ENCODE data around the gene KRTAP10-3. TPM values are rescaled to one million over a fixed set of nuclear protein-coding genes. Genes with fewer than 3 reads are reported as not detected.
"Not testable (repeated sequence)": the region's sequence is repeated elsewhere in the genome, so short reads cannot be mapped to it uniquely, and the experiment has no call there.

KRTAP10-3 gene
- total RNA-seq, 1 experiment from 2014 or later: not detected

GRCh38 chr21:44592446-44593311 lies 34.1 kb upstream of the KRTAP10-3 start, which contains the start of gene KRTAP10-6:
TSS of gene KRTAP10-6 (minus strand) at chr21:44592505. CDS start at chr21:44592484, 21 bp downstream.
- Histone ChIP-seq H3K9me2 (replicated peaks; ENCODE audit: insufficient read depth, low read length) (no peaks in the 10 kb centered on the region), H3K4me2 (ENCODE audit: low read depth, low read length, poor library complexity, severe bottlenecking) (no peak within 1 kb of the TSS), H3K27me3 (ENCODE audit: low read length) (no peaks in the 10 kb centered on the region), H3K79me2 (ENCODE audit: low read length) (no peaks in the 10 kb centered on the region), H4K20me1 (ENCODE audit: insufficient read depth, low read depth, low read length) (no peaks in the 10 kb centered on the region), H3K36me3 (ENCODE audit: insufficient read depth, low read length) (no peaks in the 10 kb centered on the region), H3K4me3 (ENCODE audit: low read length) (no peak within 1 kb of the TSS), H2AFZ (ENCODE audit: low read length) (no peak within 1 kb of the TSS), H3K27ac (ENCODE audit: low read length) (no peak within 1 kb of the TSS), H3K9me3 (ENCODE audit: low read length) (no peaks in the 10 kb centered on the region), H3K4me1 (ENCODE audit: low read length) (no peaks in the 10 kb centered on the region), H3K9ac (ENCODE audit: low read length) (no peak within 1 kb of the TSS)
- no peak for DNase-seq

GRCh38 chr21:44591801-44592130 lies 33.2 kb upstream of the KRTAP10-3 start:
- H3K4me1 ChIP-seq (ENCODE audit: low read length); H3K27ac ChIP-seq (ENCODE audit: low read length); H3K36me3 ChIP-seq (ENCODE audit: insufficient read depth, low read length); H2AFZ ChIP-seq (ENCODE audit: low read length); DNase-seq; H4K20me1 ChIP-seq (ENCODE audit: insufficient read depth, low read depth, low read length); H3K9me2 ChIP-seq (replicated peaks; ENCODE audit: insufficient read depth, low read length); H3K27me3 ChIP-seq (ENCODE audit: low read length); H3K9me3 ChIP-seq (ENCODE audit: low read length); H3K4me2 ChIP-seq (ENCODE audit: low read depth, low read length, poor library complexity, severe bottlenecking); H3K79me2 ChIP-seq (ENCODE audit: low read length); H3K4me3 ChIP-seq (ENCODE audit: low read length); H3K9ac ChIP-seq (ENCODE audit: low read length): not testable (repeated sequence)

GRCh38 chr21:44590897-44591800 lies 32.6 kb upstream of the KRTAP10-3 start:
- not testable (repeated sequence) for H3K4me1 ChIP-seq (ENCODE audit: low read length); H3K4me3 ChIP-seq (ENCODE audit: low read length); H3K4me2 ChIP-seq (ENCODE audit: low read depth, low read length, poor library complexity, severe bottlenecking); H3K9ac ChIP-seq (ENCODE audit: low read length); H3K36me3 ChIP-seq (ENCODE audit: insufficient read depth, low read length); H3K79me2 ChIP-seq (ENCODE audit: low read length); H3K9me2 ChIP-seq (replicated peaks; ENCODE audit: insufficient read depth, low read length); H3K27me3 ChIP-seq (ENCODE audit: low read length); H3K9me3 ChIP-seq (ENCODE audit: low read length); DNase-seq; H2AFZ ChIP-seq (ENCODE audit: low read length); H4K20me1 ChIP-seq (ENCODE audit: insufficient read depth, low read depth, low read length); H3K27ac ChIP-seq (ENCODE audit: low read length)

GRCh38 chr21:44590311-44590721 lies 31.7 kb upstream of the KRTAP10-3 start:
- Histone ChIP-seq H4K20me1 (ENCODE audit: insufficient read depth, low read depth, low read length) (no peaks in the 10 kb centered on the region), H3K9me3 (ENCODE audit: low read length) (no peaks in the 10 kb centered on the region), H3K27me3 (ENCODE audit: low read length) (no peaks in the 10 kb centered on the region), H3K4me2 (ENCODE audit: low read depth, low read length, poor library complexity, severe bottlenecking) (no peak overlapping the region), H3K4me1 (ENCODE audit: low read length) (no peaks in the 10 kb centered on the region), H3K79me2 (ENCODE audit: low read length) (no peaks in the 10 kb centered on the region), H3K4me3 (ENCODE audit: low read length) (no peak overlapping the region), H2AFZ (ENCODE audit: low read length) (no peak overlapping the region), H3K9ac (ENCODE audit: low read length) (no peak overlapping the region), H3K36me3 (ENCODE audit: insufficient read depth, low read length) (no peaks in the 10 kb centered on the region), H3K27ac (ENCODE audit: low read length) (no peak overlapping the region), H3K9me2 (replicated peaks; ENCODE audit: insufficient read depth, low read length) (no peaks in the 10 kb centered on the region)
- DNase-seq: no peak

- H3K9me2 ChIP-seq (replicated peaks; ENCODE audit: insufficient read depth, low read length): no peaks in the 10 kb centered on the region
- H3K27ac ChIP-seq (ENCODE audit: low read length): no peak overlapping the region
- no peak overlapping the region for H3K4me2 ChIP-seq (ENCODE audit: low read depth, low read length, poor library complexity, severe bottlenecking)
Observed at GRCh38 chr21:44589586-44590305, 31.2 kb upstream of the KRTAP10-3 start.

GRCh38 chr21:44589094-44589493 lies 30.5 kb upstream of the KRTAP10-3 start:
- Histone ChIP-seq H3K9ac (ENCODE audit: low read length) (no peak overlapping the region), H2AFZ (ENCODE audit: low read length) (no peak overlapping the region), H3K9me2 (replicated peaks; ENCODE audit: insufficient read depth, low read length) (no peaks in the 10 kb centered on the region), H4K20me1 (ENCODE audit: insufficient read depth, low read depth, low read length) (no peaks in the 10 kb centered on the region), H3K27ac (ENCODE audit: low read length) (no peak overlapping the region), H3K36me3 (ENCODE audit: insufficient read depth, low read length) (no peaks in the 10 kb centered on the region), H3K9me3 (ENCODE audit: low read length) (no peaks in the 10 kb centered on the region), H3K4me3 (ENCODE audit: low read length) (no peak overlapping the region), H3K4me2 (ENCODE audit: low read depth, low read length, poor library complexity, severe bottlenecking) (no peak overlapping the region), H3K79me2 (ENCODE audit: low read length) (no peaks in the 10 kb centered on the region), H3K27me3 (ENCODE audit: low read length) (no peaks in the 10 kb centered on the region), H3K4me1 (ENCODE audit: low read length) (no peaks in the 10 kb centered on the region)
- DNase-seq: no peak

More at GRCh38 chr21:44589586-44590305, 31.2 kb upstream of the KRTAP10-3 start:
- Histone ChIP-seq H4K20me1 (ENCODE audit: insufficient read depth, low read depth, low read length) (no peaks in the 10 kb centered on the region), H3K79me2 (ENCODE audit: low read length) (no peaks in the 10 kb centered on the region), H3K27me3 (ENCODE audit: low read length) (no peaks in the 10 kb centered on the region), H3K4me3 (ENCODE audit: low read length) (no peak overlapping the region), H3K9ac (ENCODE audit: low read length) (no peak overlapping the region), H3K36me3 (ENCODE audit: insufficient read depth, low read length) (no peaks in the 10 kb centered on the region), H3K4me1 (ENCODE audit: low read length) (no peaks in the 10 kb centered on the region), H3K9me3 (ENCODE audit: low read length) (no peaks in the 10 kb centered on the region), H2AFZ (ENCODE audit: low read length) (no peak overlapping the region)
- DNase-seq: no peak

- Histone ChIP-seq H3K27ac (ENCODE audit: low read length) (no peak overlapping the region), H3K36me3 (ENCODE audit: insufficient read depth, low read length) (no peaks in the 10 kb centered on the region), H3K9me2 (replicated peaks; ENCODE audit: insufficient read depth, low read length) (no peaks in the 10 kb centered on the region), H3K79me2 (ENCODE audit: low read length) (no peaks in the 10 kb centered on the region), H3K4me2 (ENCODE audit: low read depth, low read length, poor library complexity, severe bottlenecking) (no peak overlapping the region), H3K27me3 (ENCODE audit: low read length) (no peaks in the 10 kb centered on the region), H3K4me1 (ENCODE audit: low read length) (no peaks in the 10 kb centered on the region), H4K20me1 (ENCODE audit: insufficient read depth, low read depth, low read length) (no peaks in the 10 kb centered on the region), H3K9ac (ENCODE audit: low read length) (no peak overlapping the region), H2AFZ (ENCODE audit: low read length) (no peak overlapping the region), H3K4me3 (ENCODE audit: low read length) (no peak overlapping the region), H3K9me3 (ENCODE audit: low read length) (no peaks in the 10 kb centered on the region)
- no peak for DNase-seq
Observed at GRCh38 chr21:44585892-44586291, 27.3 kb upstream of the KRTAP10-3 start.

GRCh38 chr21:44583800-44584147 lies 25.2 kb upstream of the KRTAP10-3 start:
- Histone ChIP-seq H3K9me3 (ENCODE audit: low read length) (no peaks in the 10 kb centered on the region), H3K27ac (ENCODE audit: low read length) (no peak overlapping the region), H2AFZ (ENCODE audit: low read length) (no peak overlapping the region), H4K20me1 (ENCODE audit: insufficient read depth, low read depth, low read length) (no peaks in the 10 kb centered on the region), H3K9me2 (replicated peaks; ENCODE audit: insufficient read depth, low read length) (no peaks in the 10 kb centered on the region), H3K4me1 (ENCODE audit: low read length) (no peaks in the 10 kb centered on the region), H3K27me3 (ENCODE audit: low read length) (no peaks in the 10 kb centered on the region), H3K36me3 (ENCODE audit: insufficient read depth, low read length) (no peaks in the 10 kb centered on the region), H3K4me3 (ENCODE audit: low read length) (no peak overlapping the region), H3K4me2 (ENCODE audit: low read depth, low read length, poor library complexity, severe bottlenecking) (no peak overlapping the region), H3K79me2 (ENCODE audit: low read length) (no peaks in the 10 kb centered on the region), H3K9ac (ENCODE audit: low read length) (no peak overlapping the region)
- no peak for DNase-seq
